ENCODE results near the gene LIM2.
"Not testable (repeated sequence)": the region's sequence is repeated elsewhere in the genome, so short reads cannot be mapped to it uniquely, and the experiment has no call there.

Gene LIM2

DNA sequence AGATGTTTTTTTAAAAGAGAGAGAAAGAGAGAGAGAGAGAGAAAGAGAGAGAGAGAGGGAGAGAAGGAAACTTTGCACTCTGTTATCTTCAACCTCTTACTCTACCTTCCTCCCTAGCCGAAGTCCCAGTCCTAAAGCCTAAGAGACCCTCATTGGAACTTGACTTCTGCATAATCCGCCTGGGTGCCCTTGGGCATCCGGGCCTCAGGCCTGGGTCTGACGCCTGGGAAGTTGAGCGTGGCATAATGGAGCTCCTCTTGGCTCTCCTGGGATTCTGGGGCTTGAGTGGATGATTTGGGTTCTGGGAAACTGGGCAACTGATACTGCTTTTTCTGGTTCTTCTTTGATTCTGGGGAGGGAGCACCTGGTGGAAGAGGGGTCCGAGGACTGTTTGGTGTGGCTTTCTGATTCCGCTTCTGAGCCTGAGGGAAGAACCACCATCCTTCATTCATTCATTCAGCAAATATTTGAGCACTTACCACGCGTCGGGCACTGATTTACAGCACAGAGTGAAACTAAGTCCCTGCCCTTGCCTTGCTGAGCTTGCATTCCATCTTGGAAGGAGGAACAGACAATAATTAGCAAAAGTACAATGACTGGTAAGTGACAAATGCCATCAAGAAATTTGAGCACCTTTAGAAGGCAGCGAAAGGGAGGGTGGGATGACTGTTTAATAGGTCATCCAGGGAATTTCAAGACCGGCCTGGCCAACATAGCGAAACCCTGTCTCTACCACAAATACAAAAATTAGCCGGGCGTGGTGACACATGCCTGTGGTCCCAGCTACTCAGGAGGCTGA, 23.4 kb upstream of the LIM2 start:
- Histone ChIP-seq H3K79me2 (ENCODE audit: insufficient read depth, low read depth) (no peaks in the 10 kb centered on the region), H3K4me1 (ENCODE audit: low read depth, poor library complexity, severe bottlenecking) (no peaks in the 10 kb centered on the region), H3K4me3 (IDR thresholded peaks at IDR 0.05; ENCODE audit: insufficient read depth, low read depth, low read length) (no peak overlapping the region), H4K20me1 (ENCODE audit: insufficient read depth) (no peaks in the 10 kb centered on the region), H3K36me3 (ENCODE audit: insufficient read depth) (no peaks in the 10 kb centered on the region), H2AFZ (ENCODE audit: low read depth) (no peak overlapping the region), H3K27me3 (ENCODE audit: insufficient read depth, low read depth) (no peaks in the 10 kb centered on the region; the same call in 1 of the 2 replicates), H3K27ac (no peak overlapping the region), H3K4me2 (no peak overlapping the region), H3K9ac (no peak overlapping the region)
- TF ChIP-seq, protein P1, sequence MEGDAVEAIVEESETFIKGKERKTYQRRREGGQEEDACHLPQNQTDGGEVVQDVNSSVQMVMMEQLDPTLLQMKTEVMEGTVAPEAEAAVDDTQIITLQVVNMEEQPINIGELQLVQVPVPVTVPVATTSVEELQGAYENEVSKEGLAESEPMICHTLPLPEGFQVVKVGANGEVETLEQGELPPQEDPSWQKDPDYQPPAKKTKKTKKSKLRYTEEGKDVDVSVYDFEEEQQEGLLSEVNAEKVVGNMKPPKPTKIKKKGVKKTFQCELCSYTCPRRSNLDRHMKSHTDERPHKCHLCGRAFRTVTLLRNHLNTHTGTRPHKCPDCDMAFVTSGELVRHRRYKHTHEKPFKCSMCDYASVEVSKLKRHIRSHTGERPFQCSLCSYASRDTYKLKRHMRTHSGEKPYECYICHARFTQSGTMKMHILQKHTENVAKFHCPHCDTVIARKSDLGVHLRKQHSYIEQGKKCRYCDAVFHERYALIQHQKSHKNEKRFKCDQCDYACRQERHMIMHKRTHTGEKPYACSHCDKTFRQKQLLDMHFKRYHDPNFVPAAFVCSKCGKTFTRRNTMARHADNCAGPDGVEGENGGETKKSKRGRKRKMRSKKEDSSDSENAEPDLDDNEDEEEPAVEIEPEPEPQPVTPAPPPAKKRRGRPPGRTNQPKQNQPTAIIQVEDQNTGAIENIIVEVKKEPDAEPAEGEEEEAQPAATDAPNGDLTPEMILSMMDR (conservative IDR thresholded peaks at IDR 0.05; ENCODE audit: low read depth, low read length), result no peak

DNA sequence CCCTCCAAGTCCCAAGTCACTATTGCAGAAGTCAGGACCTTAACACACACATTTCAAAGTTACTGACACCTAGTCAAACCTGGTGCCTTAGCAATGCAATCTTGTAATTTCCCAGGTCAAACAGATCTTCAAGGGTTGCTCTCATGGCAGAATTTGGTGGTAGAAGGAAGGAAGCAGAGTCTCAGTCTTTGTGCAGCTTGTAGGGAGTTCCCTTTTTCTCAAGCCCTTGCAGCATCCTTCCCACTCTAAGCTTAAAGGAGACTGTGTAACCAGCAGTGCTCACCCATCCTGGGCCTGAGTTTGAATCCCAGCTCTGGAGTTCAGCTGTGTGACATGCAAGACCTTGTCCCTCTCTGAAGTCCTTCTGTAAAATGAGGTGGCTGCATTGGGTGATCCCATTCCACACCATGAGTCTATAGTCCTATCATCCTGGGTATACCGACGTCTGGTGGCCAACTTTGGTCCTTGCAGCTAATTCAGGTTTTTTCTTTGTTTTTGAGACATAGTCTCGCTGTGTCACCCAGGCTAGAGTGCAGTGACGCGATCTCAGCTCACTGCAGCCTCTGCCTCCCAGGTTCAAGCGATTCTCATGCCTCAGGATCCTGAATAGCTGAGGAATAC, 19.8 kb upstream of the LIM2 start:
- Histone ChIP-seq H3K9ac (no peak overlapping the region), H3K4me1 (ENCODE audit: low read depth, poor library complexity, severe bottlenecking) (no peaks in the 10 kb centered on the region), H3K4me2 (no peak overlapping the region), H3K36me3 (ENCODE audit: insufficient read depth) (no peaks in the 10 kb centered on the region), H2AFZ (ENCODE audit: low read depth) (no peak overlapping the region), H3K4me3 (IDR thresholded peaks at IDR 0.05; ENCODE audit: insufficient read depth, low read depth, low read length) (no peak overlapping the region), H3K27me3 (ENCODE audit: insufficient read depth, low read depth) (no peaks in the 10 kb centered on the region; the same call in 1 of the 2 replicates), H3K27ac (no peak overlapping the region), H3K79me2 (ENCODE audit: insufficient read depth, low read depth) (no peaks in the 10 kb centered on the region), H4K20me1 (ENCODE audit: insufficient read depth) (no peaks in the 10 kb centered on the region)
- TF ChIP-seq, protein P1 (conservative IDR thresholded peaks at IDR 0.05; ENCODE audit: low read depth, low read length), result no peak

DNA sequence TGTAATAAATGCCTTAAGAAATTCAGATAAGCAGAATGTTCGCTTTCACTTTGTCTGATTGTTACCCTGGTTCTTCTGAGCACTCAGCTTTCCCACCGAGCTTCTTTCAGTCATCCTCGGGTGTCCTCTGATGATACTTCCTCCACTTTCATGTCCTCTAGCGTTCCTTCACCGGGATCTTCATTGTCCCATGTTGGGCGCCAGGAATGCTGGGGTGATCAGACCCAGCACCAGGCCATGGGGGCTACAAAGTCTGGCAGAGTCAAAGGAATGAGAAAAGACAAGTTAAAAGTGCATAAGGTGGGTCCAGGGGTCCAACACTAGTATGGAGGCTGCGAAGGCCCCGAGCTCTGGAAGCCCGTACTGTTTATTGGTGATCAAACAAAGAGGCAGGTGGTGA, 14.3 kb upstream of the LIM2 start:
- Histone ChIP-seq H3K27ac (no peak overlapping the region), H3K4me2 (no peak overlapping the region), H3K27me3 (ENCODE audit: insufficient read depth, low read depth) (no peaks in the 10 kb centered on the region; the same call in 1 of the 2 replicates), H2AFZ (ENCODE audit: low read depth) (no peak overlapping the region), H3K4me1 (ENCODE audit: low read depth, poor library complexity, severe bottlenecking) (no peaks in the 10 kb centered on the region), H3K79me2 (ENCODE audit: insufficient read depth, low read depth) (no peaks in the 10 kb centered on the region), H3K4me3 (IDR thresholded peaks at IDR 0.05; ENCODE audit: insufficient read depth, low read depth, low read length) (no peak overlapping the region), H4K20me1 (ENCODE audit: insufficient read depth) (no peaks in the 10 kb centered on the region), H3K9ac (no peak overlapping the region), H3K36me3 (ENCODE audit: insufficient read depth) (no peaks in the 10 kb centered on the region)
- TF ChIP-seq, protein P1 (conservative IDR thresholded peaks at IDR 0.05; ENCODE audit: low read depth, low read length), result no peak

DNA sequence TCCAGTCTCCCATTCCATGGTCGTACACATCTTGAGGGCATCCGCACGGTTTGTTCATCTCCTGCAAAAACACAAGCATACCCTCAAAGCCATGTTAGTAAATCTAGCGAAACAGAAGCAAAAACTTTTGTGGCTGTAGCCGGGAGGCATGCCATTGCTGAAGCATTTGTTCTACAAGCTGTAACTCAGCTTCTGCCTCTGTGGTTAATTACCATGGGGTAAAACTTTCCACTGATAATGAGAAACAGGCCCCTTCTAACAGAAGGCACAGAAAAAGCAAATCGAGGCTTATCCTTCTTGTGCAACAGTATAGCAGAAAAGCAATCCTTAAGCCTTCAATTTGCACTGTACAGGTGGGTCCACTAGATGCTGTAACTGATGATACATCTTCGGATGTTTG, 12.2 kb upstream of the LIM2 start:
- not testable (repeated sequence) for H3K9ac ChIP-seq; H3K27me3 ChIP-seq (ENCODE audit: insufficient read depth, low read depth); H3K36me3 ChIP-seq (ENCODE audit: insufficient read depth); H3K79me2 ChIP-seq (ENCODE audit: insufficient read depth, low read depth); H3K4me2 ChIP-seq; H3K27ac ChIP-seq; H4K20me1 ChIP-seq (ENCODE audit: insufficient read depth); H3K4me1 ChIP-seq (ENCODE audit: low read depth, poor library complexity, severe bottlenecking); H3K4me3 ChIP-seq (IDR thresholded peaks at IDR 0.05; ENCODE audit: insufficient read depth, low read depth, low read length); H2AFZ ChIP-seq (ENCODE audit: low read depth)

DNA sequence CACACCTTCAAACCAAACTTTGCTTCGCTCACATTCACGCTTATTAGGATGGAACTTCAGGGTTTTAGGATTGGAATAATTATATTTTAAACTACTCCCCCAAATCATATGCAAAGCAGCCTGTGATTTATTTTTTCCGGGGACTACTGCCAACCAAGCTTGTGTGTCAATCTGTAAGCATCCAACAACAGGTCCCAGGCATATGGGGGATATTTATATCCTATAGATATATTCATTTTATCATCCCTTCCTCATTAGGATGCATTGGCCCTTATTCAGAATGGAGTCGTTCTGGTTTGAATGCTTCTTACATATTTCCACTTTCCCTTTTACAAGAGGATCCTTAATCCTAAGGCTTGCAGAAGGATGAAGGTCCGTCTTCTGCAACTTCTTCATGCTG, 11.5 kb upstream of the LIM2 start:
- H3K27ac ChIP-seq, result no peak overlapping the region
- no peak overlapping the region for H3K4me2 ChIP-seq

More for the DNA sequence above, 11.5 kb upstream of the LIM2 start:
- no peak overlapping the region for H2AFZ ChIP-seq (ENCODE audit: low read depth)
- no peaks in the 10 kb centered on the region for H4K20me1 ChIP-seq (ENCODE audit: insufficient read depth)
- TF ChIP-seq, protein P1 (conservative IDR thresholded peaks at IDR 0.05; ENCODE audit: low read depth, low read length), result no peak
- no peaks in the 10 kb centered on the region; the same call in 1 of the 2 replicates for H3K27me3 ChIP-seq (ENCODE audit: insufficient read depth, low read depth)
- H3K36me3 ChIP-seq (ENCODE audit: insufficient read depth), result no peaks in the 10 kb centered on the region
- no peak overlapping the region for H3K9ac ChIP-seq
- no peaks in the 10 kb centered on the region for H3K4me1 ChIP-seq (ENCODE audit: low read depth, poor library complexity, severe bottlenecking)
- no peaks in the 10 kb centered on the region for H3K79me2 ChIP-seq (ENCODE audit: insufficient read depth, low read depth)
- no peak overlapping the region for H3K4me3 ChIP-seq (IDR thresholded peaks at IDR 0.05; ENCODE audit: insufficient read depth, low read depth, low read length)
